ENCODE measurements around the gene OXNAD1.

- TF ChIP-seq CTCF (conservative IDR thresholded peaks at IDR 0.05 in 1 of 2, IDR thresholded peaks at IDR 0.05 in 1 of 2; ENCODE audit: low read depth in 1 of 2, low read length in 2 of 2) (no peak), EZH2 (IDR thresholded peaks at IDR 0.05; ENCODE audit: low read length, missing control alignments) (no peak)
Measured at GRCh38 chr3:16305111-16305541, 40.1 kb downstream of the OXNAD1 start.
